ENCODE measurements around the gene CYSLTR2. TPM values are rescaled to one million over a fixed set of nuclear protein-coding genes. Genes with fewer than 3 reads are reported as not detected.

CYSLTR2 gene
- total and polyA plus RNA-seq, 2 of the 8 experiments (the other 6 are each of a cell fraction or from before 2014, with no cell fraction given), result not detected

GRCh38 chr13:48640767-48641166 lies 13.0 kb upstream of the CYSLTR2 start:
- no peak overlapping the region for H2BK15ac ChIP-seq (ENCODE audit: low read length)
- DNase-seq (ENCODE audit: low read depth in 1 of 2, low spot score in 2 of 2) (no peak), FAIRE-seq (no peak)
- no peaks in the 10 kb centered on the region for H3K79me2 ChIP-seq (ENCODE audit: control insufficient read depth in 1 of 2, insufficient read depth in 2 of 2, low read length in 2 of 2)
- TF ChIP-seq SP2 (IDR thresholded peaks at IDR 0.05; ENCODE audit: low read length) (no peak), BACH1 (IDR thresholded peaks at IDR 0.05; ENCODE audit: low read length) (no peak), USF2 (IDR thresholded peaks at IDR 0.05; ENCODE audit: low read length) (no peak), SIRT6 (IDR thresholded peaks at IDR 0.05; ENCODE audit: low read length) (no peak), ASH2L (IDR thresholded peaks at IDR 0.05; ENCODE audit: low read length) (no peak), EZH2 (IDR thresholded peaks at IDR 0.05; ENCODE audit: low read depth, low read length, severe bottlenecking) (no peak), TCF12 (IDR thresholded peaks at IDR 0.05; ENCODE audit: low read depth, low read length) (no peak), GTF2F1 (IDR thresholded peaks at IDR 0.05; ENCODE audit: borderline replicate concordance, low read depth, low read length) (no peak), SP1 (IDR thresholded peaks at IDR 0.05; ENCODE audit: low read depth, low read length) (no peak)
- no peak overlapping the region for H3K9ac ChIP-seq (replicated peaks in 1 of 4; ENCODE audit: extremely low read depth in 1 of 4, low read depth in 3 of 4, low read length in 3 of 4)
- no peak overlapping the region; the same call in 1 of the 2 replicates for H3K27ac ChIP-seq (ENCODE audit: low read depth, low read length)
- H3K56ac ChIP-seq (replicated peaks; ENCODE audit: insufficient read length, low read depth, low read length), result no peak overlapping the region
- no peak overlapping the region for H3K14ac ChIP-seq (ENCODE audit: insufficient read length)
- H3K36me3 ChIP-seq (ENCODE audit: control insufficient read depth in 2 of 4, insufficient read depth in 4 of 4, low read length in 3 of 4), result no peaks in the 10 kb centered on the region
- no peaks in the 10 kb centered on the region for H3K27me3 ChIP-seq (replicated peaks in 1 of 4; ENCODE audit: control insufficient read depth in 3 of 4, extremely low read depth in 1 of 4, insufficient read depth in 3 of 4, low read length in 3 of 4)
- no peak overlapping the region for H3K4ac ChIP-seq (replicated peaks; ENCODE audit: insufficient read length, low read depth, low read length)
- CTCF ChIA-PET (ENCODE audit: partially characterized antibody), result interaction anchor here (0.8 to 2.0 kb wide), 4 partner anchors 13 to 306 kb away, joined by 3 to 6 read pairs (median 3); no protein-coding TSS in a partner anchor
- H3K23ac ChIP-seq (ENCODE audit: insufficient read length), result no peak overlapping the region
- no peak overlapping the region for H2BK20ac ChIP-seq (ENCODE audit: low read length)
- H3K4me2 ChIP-seq (ENCODE audit: insufficient read depth in 1 of 2, low read depth in 2 of 2, low read length in 2 of 2), result no peak overlapping the region
- no peak overlapping the region for H4K8ac ChIP-seq (ENCODE audit: extremely low read depth, insufficient read depth, low read length)
- no peaks in the 10 kb centered on the region for H3K4me1 ChIP-seq (replicated peaks in 1 of 4; ENCODE audit: control insufficient read depth in 3 of 4, insufficient read depth in 4 of 4, low read length in 3 of 4)
- peaks cover 9 to 11% of the 10 kb centered on the region in 2 experiments; a peak in 3 of 4 replicates for H3K9me3 ChIP-seq (ENCODE audit: insufficient read depth in 2 of 2, low read depth in 1 of 2, low read length in 1 of 2)
- H4K20me1 ChIP-seq (replicated peaks in 1 of 2; ENCODE audit: control insufficient read depth in 1 of 2, insufficient read depth in 2 of 2, low read length in 2 of 2), result no peaks in the 10 kb centered on the region
- H2BK5ac ChIP-seq (ENCODE audit: low read depth, low read length), result no peak overlapping the region
- H2AFZ ChIP-seq (ENCODE audit: low read length), result no peak overlapping the region
- no peaks in the 10 kb centered on the region for H3K79me1 ChIP-seq (ENCODE audit: low read depth, low read length)
- no peak overlapping the region for H2BK120ac ChIP-seq (replicated peaks; ENCODE audit: low read depth, low read length)
- no peak overlapping the region for H4K5ac ChIP-seq (ENCODE audit: insufficient read length, low read depth, low read length)
- no peak overlapping the region for H2BK12ac ChIP-seq (ENCODE audit: low read depth, low read length)
- WGBS, 2 experiments (ENCODE audit: extremely low coverage in 1 of 2, insufficient coverage in 1 of 2, insufficient read length in 1 of 2, insufficient replicate concordance in 2 of 2, low coverage in 1 of 2, low lambda C conversion rate in 2 of 2, missing lambda C conversion rate in 1 of 2), result 93% methylated on average over 7 of the region's 7 CpGs; no CpG with 5 or more reads in 1 of the 2 experiments
- H2AK5ac ChIP-seq (ENCODE audit: low read depth, low read length), result no peak overlapping the region
- H3K4me3 ChIP-seq (ENCODE audit: extremely low read depth in 1 of 4, insufficient read depth in 2 of 4, low read depth in 3 of 4, low read length in 4 of 4), result no peak overlapping the region
- POLR2A ChIA-PET (ENCODE audit: partially characterized antibody), result no interaction called here
- H3K23me2 ChIP-seq (ENCODE audit: low read depth, low read length), result no peaks in the 10 kb centered on the region; the same call in 1 of the 2 replicates
- H4K91ac ChIP-seq (replicated peaks; ENCODE audit: insufficient read length, low read length), result no peak overlapping the region
- no peak overlapping the region for H3K18ac ChIP-seq (ENCODE audit: extremely low read depth, low read length)
